B cell (primary cell): ENCODE results near the gene MIF.

Source experiments
- CTCF ChIP-seq: fragments of 200-600 bp; IDR thresholded peaks from one replicate; pipeline ENCODE4 v1.8.0; 2022; ENCODE audit warnings: antibody characterized with exemption, mild to moderate bottlenecking
- EZH2 ChIP-seq: IDR thresholded peaks from 2 replicates; pipeline ENCODE4 v1.6.1; 2012; ENCODE audit warnings: borderline replicate concordance, low read depth, mild to moderate bottlenecking, moderate library complexity, low read length; ENCODE audit not compliant: insufficient read depth, poor library complexity, severe bottlenecking

- peak; percentile 94 for TF ChIP-seq CTCF
- TF ChIP-seq EZH2: no peak
These were observed 44.9 kb upstream of the MIF start for GRCh38 chr22:23849009-23850006.
